Fibroblast of the aortic adventitia (primary cell): ENCODE measurements around the gene SORBS2. TPM values are rescaled to one million over a fixed set of nuclear protein-coding genes. Genes with fewer than 3 reads are reported as not detected.

ENCODE experiments used
- DNase-seq: peaks from one replicate; pipeline ENCODE4 v3.0.0-alpha.2; 2010; ENCODE audit warnings: low read depth
- H3K4me3 ChIP-seq: 2 replicates; pipeline ENCODE4 v1.5.1; 2011; ENCODE audit warnings: low read depth, mild to moderate bottlenecking, control low read depth, low read length, moderate library complexity
- CTCF ChIP-seq: IDR thresholded peaks from 2 replicates; pipeline ENCODE4 v1.5.1; 2011; ENCODE audit warnings: mild to moderate bottlenecking, low read length, control low read depth, inconsistent platforms; ENCODE audit not compliant: insufficient read depth
- total RNA-seq: library from RNA; depleted of rRNA; stranded (reverse); fragments of >200 nt; gene quantifications from 2 replicates; pipeline ENCODE4 v1.2.3, GENCODE V29; 2012; ENCODE audit warnings: low replicate concordance

SORBS2 gene
- total RNA-seq, 1 donor = 2.8 TPM

- TF ChIP-seq CTCF = no peak
- H3K4me3 ChIP-seq = no peak overlapping the region
- DNase-seq = no peak
These were observed 203.8 kb downstream of the SORBS2 start for GRCh38 chr4:185608185-185608584.

- DNase-seq = peak; percentile 18
- TF ChIP-seq CTCF = no peak
- no peak overlapping the region for H3K4me3 ChIP-seq
These were observed 209.6 kb downstream of the SORBS2 start for GRCh38 chr4:185602397-185602796.

DNA sequence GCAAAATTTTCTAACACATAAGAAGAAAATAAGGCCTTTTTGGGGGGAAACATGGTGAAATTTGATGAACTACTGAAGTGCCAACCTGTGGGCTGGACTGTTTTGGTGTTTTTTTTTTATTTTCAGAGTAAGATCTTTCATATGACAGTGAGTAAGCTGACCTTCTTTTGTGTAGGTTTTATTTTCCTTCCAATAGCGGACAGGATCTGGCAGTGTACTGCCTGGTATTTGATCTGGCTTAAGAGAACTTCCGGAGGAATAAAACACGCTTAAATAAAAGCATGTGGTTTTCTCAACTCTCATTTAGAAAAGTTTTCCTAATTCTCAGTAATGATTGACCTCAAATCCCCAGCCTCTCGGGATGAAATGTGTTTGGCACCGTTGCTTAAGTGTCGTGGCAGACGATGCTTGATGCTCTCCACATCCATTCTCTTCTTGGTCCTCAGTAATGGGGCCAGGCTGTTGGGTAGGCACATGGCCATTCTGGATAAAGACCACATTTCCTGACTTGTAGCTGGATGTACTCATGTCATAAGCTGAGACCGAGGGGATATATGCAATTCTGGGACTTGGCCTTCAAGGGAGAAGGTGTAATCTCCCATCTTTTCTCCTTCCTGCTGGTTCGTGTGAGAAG, 211.1 kb downstream of the SORBS2 start:
- no peak for TF ChIP-seq CTCF
- peak; percentile 35 for DNase-seq
- H3K4me3 ChIP-seq = no peak overlapping the region

DNA sequence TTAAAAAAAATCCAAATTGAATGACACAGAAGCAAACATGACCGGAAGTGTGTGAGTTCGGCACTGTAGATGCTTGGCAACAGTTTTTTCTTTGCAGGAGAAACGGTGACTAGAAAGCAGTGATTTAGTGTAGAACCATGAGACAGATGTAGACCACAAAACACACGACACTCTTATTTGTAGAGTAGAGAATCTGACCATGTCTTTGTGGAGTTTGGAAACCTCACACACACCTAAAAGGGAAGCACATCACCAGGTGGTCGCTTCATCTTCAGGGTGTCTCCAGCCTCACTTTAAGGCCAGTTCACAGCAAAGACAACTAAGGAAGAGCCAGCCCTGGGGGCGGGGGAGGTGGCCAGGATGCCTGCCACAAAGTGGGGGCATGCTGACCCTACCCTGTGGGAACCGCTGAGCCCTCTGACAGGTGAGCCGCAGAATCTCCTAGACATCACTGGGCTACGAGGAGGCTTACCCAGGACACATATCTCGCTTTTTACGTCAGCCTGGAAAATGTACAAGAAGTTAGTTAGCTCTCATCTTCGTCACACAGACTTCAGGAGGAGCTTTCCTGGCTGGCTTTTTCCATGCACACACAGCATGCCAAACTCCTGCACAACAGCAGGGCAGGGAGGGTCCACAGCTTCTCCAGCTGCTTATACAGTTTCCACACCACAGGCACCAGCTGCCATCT, 212.3 kb downstream of the SORBS2 start:
- no peak overlapping the region for H3K4me3 ChIP-seq
- no peak for TF ChIP-seq CTCF
- DNase-seq = peak; percentile 51

DNA sequence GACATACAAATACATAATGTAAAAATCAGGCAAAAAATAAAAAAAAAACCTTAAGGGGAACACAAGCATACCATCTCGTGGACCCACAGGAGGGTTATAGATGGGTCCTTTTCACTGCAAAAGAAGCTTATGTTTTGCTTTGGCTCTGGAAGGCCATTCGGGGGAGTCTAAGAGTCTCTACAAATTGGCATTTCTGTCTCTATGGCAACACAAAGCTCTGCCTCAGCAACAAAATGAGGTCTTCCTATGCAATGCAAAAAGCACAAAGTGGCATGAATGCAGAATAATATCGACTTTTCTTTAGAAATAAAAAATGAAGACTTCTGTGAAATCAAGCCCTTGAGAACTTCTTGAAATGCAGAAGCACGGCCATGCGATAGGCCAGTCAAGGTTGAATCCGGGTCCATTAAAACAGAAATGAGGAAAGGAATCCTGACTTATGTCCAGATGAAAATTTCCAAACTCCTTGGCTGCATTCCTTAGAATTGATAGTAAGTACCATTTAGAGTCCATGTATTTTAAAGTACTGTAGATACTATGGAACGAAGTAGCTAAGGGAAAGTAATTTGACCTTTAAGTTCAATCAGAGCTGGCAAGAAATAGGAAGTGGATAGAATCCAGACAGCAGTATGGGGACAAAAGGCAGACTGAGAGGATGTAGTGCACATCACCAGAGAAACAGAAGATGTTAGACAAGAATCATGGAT, 213.0 kb downstream of the SORBS2 start:
- no peak for TF ChIP-seq CTCF
- DNase-seq = peak; percentile 36
- H3K4me3 ChIP-seq = no peak overlapping the region

DNA sequence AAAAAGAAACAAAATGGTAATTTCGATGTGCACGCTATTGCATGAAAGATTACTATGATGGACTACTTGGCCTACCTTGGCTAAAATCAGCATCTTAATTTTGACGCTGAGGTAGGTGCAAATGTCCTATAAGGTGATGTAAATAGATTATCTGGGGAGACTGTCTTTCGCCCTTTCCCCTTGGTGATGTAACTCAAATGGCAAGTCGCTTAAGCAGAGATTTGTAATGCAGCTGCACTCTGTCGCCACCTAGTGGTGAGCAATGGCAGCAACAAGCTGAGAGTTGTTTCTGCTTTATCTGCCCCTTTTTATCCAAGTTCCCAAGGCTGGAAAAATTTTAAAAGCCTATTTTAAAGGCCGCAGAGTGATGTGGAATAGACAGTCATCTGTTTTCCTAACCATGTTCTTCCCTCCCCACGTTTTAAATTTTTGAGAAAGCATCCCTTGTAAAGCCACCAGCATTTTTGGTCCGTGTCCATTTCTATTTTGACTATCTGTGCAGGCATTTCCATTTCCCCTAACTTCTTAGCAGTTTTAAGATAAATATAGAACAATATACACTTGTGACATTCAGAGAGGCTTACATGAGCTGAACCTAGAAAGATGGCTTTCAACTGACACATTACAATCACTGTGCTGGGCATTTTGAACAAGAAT, 214.3 kb downstream of the SORBS2 start:
- DNase-seq = peak; percentile 86
- no peak overlapping the region for H3K4me3 ChIP-seq
- peak; percentile 100 for TF ChIP-seq CTCF
